Lung (tissue), 12 donors: ENCODE results near the gene DNAL1. TPM values are rescaled to one million over a fixed set of nuclear protein-coding genes. Genes with fewer than 3 reads are reported as not detected.

Experiments
- ATAC-seq: fragments of 200-7000 bp; cut with Tn5 transposase; one replicate; pipeline ENCODE4 v1.9.1; 2020; ENCODE audit warnings: moderate number of reproducible peaks; ENCODE audit not compliant: insufficient read depth, low FRiP score
- DNase-seq, 3 donors: peaks; one replicate each; pipeline ENCODE4 v3.0.0-alpha.2; 2013 to 2017
- H3K27ac ChIP-seq, 2 donors: one replicate each; pipeline ENCODE4 v1.5.1; 2013; ENCODE audit warnings: mild to moderate bottlenecking in 2 of 2, moderate library complexity in 2 of 2, control low read depth in 1 of 2, inconsistent platforms in 1 of 2, low read depth in 1 of 2, low read length in 1 of 2
- H3K27me3 ChIP-seq, 3 donors: one replicate each; pipeline ENCODE4 v1.5.1; 2013; ENCODE audit warnings: low read length in 2 of 3; ENCODE audit not compliant: control insufficient read depth in 3 of 3, insufficient read depth in 3 of 3
- H3K36me3 ChIP-seq, 4 donors: one replicate each; pipeline ENCODE4 v1.5.1; 2013; ENCODE audit warnings: low read length in 4 of 4, mild to moderate bottlenecking in 1 of 4, moderate library complexity in 1 of 4; ENCODE audit not compliant: control insufficient read depth in 4 of 4, insufficient read depth in 4 of 4
- H3K4me1 ChIP-seq, 5 donors: one replicate each; pipeline ENCODE4 v1.5.1; 2013; ENCODE audit warnings: low read length in 5 of 5, mild to moderate bottlenecking in 2 of 5, moderate library complexity in 1 of 5; ENCODE audit not compliant: control insufficient read depth in 5 of 5, insufficient read depth in 5 of 5
- H3K4me3 ChIP-seq: one replicate; pipeline ENCODE4 v1.5.1; 2013; ENCODE audit warnings: mild to moderate bottlenecking, control low read depth, moderate library complexity
- H3K9ac ChIP-seq, 2 donors: one replicate each; pipeline ENCODE4 v1.5.1; 2013; ENCODE audit warnings: low read length in 2 of 2, control low read depth in 1 of 2; ENCODE audit not compliant: insufficient read depth in 1 of 2
- H3K9me3 ChIP-seq, 4 donors: one replicate each; pipeline ENCODE4 v1.5.1; 2013; ENCODE audit warnings: low read length in 3 of 4, mild to moderate bottlenecking in 1 of 4, moderate library complexity in 1 of 4; ENCODE audit not compliant: control insufficient read depth in 4 of 4, insufficient read depth in 3 of 4
- WGBS, 2 donors: extraction: QIAGEN DNeasy Blood & Tissue Kit; methylation state at CpG; one replicate each; pipeline ENCODE4 v1.1.7; 2013; 5-methylcytosine and 5-hydroxymethylcytosine counted together
- polyA plus RNA-seq, 2 donors: library from polyadenylated mRNA; stranded (reverse); fragments of 200-250 nt; gene quantifications; one replicate each; pipeline ENCODE4 v1.2.1, GENCODE V29; 2013
- total RNA-seq, 2 donors: library from RNA; depleted of rRNA in 1 of 2; stranded (reverse); fragments of >200 nt in 1 of 2; gene quantifications; one replicate each; pipeline ENCODE4 v1.2.1, GENCODE V29; 2014 to 2021
- TF ChIP-seq, protein P1 (sequence below): IDR thresholded peaks from 2 replicates; pipeline ENCODE4 v1.5.1; 2012; ENCODE audit warnings: mild to moderate bottlenecking; ENCODE audit errors: control extremely low read depth, extremely low read depth
- donor health status: control.
- donor health status: control.
- donor health status: Bipolar disorder and iron deficiency.
- donor health status: healthy.
- donor health status: DM: yes; HTN: yes; CAD: no.

DNAL1 gene
- total and polyA plus RNA-seq, 4 donors: 5.7 to 25.5 (median 16.6) TPM

DNA sequence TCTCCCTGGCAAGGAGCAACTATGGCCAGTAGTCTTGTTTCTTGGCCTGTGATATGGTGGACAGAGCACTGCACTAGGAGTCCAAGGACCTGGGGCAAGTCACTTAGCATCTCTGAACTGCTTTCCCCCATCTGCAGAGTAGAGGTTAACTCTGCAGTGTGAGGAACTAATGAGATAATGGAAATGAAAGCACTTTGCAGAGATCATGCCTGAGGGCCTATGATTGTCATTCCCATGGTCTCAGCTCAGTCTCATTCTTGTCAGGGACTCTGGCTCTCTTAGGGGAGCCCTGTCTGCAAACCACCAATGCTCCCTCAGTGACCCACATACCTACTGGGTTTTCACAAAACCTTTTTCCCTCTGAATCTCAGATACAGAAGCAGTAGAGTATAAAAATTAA is 75.8 kb downstream of the DNAL1 start:
- Histone ChIP-seq H3K4me3 (no peak overlapping the region), H3K27ac (no peak overlapping the region), H3K27me3 (no peaks in the 10 kb centered on the region), H3K4me1 (peaks cover 0 to 29% (median 13%) of the 10 kb centered on the region in 5 donors), H3K9me3 (no peaks in the 10 kb centered on the region), H3K36me3 (peaks cover 3 to 62% (median 51%) of the 10 kb centered on the region in 4 donors), H3K9ac (no peak overlapping the region)
- ATAC-seq: no peak
- DNase-seq: no peak
- TF ChIP-seq, protein P1, sequence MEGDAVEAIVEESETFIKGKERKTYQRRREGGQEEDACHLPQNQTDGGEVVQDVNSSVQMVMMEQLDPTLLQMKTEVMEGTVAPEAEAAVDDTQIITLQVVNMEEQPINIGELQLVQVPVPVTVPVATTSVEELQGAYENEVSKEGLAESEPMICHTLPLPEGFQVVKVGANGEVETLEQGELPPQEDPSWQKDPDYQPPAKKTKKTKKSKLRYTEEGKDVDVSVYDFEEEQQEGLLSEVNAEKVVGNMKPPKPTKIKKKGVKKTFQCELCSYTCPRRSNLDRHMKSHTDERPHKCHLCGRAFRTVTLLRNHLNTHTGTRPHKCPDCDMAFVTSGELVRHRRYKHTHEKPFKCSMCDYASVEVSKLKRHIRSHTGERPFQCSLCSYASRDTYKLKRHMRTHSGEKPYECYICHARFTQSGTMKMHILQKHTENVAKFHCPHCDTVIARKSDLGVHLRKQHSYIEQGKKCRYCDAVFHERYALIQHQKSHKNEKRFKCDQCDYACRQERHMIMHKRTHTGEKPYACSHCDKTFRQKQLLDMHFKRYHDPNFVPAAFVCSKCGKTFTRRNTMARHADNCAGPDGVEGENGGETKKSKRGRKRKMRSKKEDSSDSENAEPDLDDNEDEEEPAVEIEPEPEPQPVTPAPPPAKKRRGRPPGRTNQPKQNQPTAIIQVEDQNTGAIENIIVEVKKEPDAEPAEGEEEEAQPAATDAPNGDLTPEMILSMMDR: no peak

DNA sequence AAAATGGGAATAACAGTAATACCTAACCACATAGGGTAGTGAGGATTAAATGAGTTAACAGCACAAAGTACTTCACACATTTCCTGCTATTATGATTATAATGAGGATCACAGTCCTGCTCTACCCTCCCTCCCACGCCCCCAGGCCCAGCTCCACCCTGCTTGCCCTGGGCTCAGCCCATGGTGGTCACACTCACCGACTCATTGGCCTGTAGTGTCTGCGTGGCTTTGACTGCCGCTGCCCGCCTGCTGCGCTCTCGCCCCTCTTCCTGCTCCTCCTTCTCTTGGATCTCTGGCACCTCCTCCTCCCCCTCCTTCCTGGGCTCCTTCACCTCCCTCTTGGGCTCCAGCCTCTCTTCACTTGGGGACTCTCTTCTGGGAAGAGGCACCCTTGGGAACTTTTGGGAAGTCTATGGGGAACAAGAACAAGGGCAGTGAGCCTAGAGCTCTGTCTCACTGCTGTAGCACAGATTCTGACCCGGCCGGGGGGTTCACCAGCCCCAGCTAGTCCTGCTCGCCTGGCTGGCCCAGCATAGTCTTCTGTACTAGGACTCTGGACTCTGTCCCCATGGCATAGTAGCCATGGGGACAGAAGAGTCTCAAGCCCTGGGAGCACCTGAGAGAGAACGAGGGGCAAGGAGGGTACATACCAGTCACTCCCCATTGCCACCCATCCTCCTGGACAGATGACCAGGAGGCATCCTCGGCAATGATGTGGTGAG is 76.5 kb downstream of the DNAL1 start:
- DNase-seq: no peak
- no peaks in the 10 kb centered on the region for H3K27me3 ChIP-seq
- TF ChIP-seq, protein P1: no peak
- peak overlapping the region in 1 of 2 donors; percentile 16 for H3K27ac ChIP-seq
- WGBS, 2 donors: 93 to 96% methylated on average over 12 of the region's 12 CpGs
- H3K4me1 ChIP-seq: peaks cover 5 to 26% (median 13%) of the 10 kb centered on the region in 5 donors
- H3K4me3 ChIP-seq: no peak overlapping the region
- no peaks in the 10 kb centered on the region for H3K9me3 ChIP-seq
- ATAC-seq: no peak
- peaks cover 3 to 64% (median 52%) of the 10 kb centered on the region in 4 donors for H3K36me3 ChIP-seq
- no peak overlapping the region for H3K9ac ChIP-seq

DNA sequence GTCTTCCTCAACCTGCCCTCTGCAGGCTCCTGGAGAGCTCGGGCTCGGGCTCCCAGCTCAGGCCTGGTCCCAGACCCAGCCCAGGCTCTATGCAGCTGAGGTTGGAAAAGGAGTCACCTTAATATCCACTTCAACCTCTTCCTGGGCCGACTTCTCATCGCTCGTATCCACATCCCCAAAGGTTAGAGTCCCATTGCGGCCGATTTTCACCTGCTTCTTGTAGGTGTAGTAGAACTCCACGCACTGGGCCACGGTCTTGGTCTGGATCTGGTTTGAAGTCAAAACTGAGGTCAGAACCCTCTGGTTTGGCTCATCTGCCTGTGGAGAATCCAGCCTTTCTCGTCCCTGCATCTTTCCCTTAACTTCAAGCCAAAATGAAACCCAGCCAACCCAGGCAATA is 77.8 kb downstream of the DNAL1 start:
- Histone ChIP-seq H3K9ac (no peak overlapping the region), H3K27me3 (no peaks in the 10 kb centered on the region), H3K4me1 (peaks cover 5 to 15% (median 6%) of the 10 kb centered on the region in 5 donors), H3K27ac (peak overlapping the region in 1 of 2 donors; percentile 5), H3K9me3 (no peaks in the 10 kb centered on the region), H3K36me3 (peaks cover 3 to 74% (median 56%) of the 10 kb centered on the region in 4 donors), H3K4me3 (no peak overlapping the region)
- DNase-seq (no peak), ATAC-seq (no peak)
- WGBS, 2 donors: 94 to 96% methylated on average over 10 of the region's 10 CpGs
- TF ChIP-seq, protein P1: no peak
